ENCODE measurements around the gene UBL4B. TPM values are rescaled to one million over a fixed set of nuclear protein-coding genes. Genes with fewer than 3 reads are reported as not detected.

Gene UBL4B
- total RNA-seq, 1 donor from 2014 or later, result not detected

DNA sequence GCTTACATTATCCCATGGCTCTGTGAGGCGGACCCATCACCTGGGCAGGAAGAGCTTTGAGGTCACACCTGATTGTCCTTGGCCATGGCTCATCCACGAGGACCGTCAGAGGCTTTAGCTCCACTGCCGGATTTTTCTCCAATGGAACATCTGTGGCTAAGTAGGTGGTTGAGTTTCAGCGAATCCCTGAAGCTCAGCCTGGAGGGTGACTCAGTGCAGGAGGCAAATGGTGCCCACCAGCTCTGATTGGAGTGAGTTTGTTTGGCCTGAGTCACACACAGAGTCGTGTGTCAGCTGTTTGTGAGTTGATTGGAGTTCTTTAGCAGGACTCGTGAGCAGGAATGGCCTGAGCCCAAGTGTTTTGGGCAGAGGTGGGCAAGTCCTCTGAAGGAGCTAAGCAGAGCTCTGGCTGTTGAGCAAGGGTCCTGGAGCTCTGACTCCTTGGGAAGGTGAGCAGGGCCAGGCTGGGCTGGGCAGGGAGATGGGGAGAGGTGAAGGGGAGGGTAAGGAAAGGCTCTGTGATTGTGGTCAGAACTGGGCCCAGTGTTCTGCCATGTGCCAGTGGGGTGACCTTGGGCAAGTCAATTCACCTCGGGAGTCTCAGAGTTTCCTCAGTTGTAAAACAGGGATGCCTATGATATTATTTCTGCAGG lies 40.0 kb downstream of the UBL4B start:
- Mint-ChIP-seq H3K27ac (ENCODE audit: unreplicated experiment) (no peak overlapping the region), H3K4me3 (ENCODE audit: unreplicated experiment) (no peak overlapping the region), H3K9me3 (ENCODE audit: low read depth) (no peaks in the 10 kb centered on the region), H3K4me1 (ENCODE audit: low read depth) (no peaks in the 10 kb centered on the region), H3K27me3 (ENCODE audit: low read depth) (peaks cover 40% of the 10 kb centered on the region), H3K36me3 (ENCODE audit: low read depth) (no peaks in the 10 kb centered on the region)
- TF ChIP-seq, protein P1, sequence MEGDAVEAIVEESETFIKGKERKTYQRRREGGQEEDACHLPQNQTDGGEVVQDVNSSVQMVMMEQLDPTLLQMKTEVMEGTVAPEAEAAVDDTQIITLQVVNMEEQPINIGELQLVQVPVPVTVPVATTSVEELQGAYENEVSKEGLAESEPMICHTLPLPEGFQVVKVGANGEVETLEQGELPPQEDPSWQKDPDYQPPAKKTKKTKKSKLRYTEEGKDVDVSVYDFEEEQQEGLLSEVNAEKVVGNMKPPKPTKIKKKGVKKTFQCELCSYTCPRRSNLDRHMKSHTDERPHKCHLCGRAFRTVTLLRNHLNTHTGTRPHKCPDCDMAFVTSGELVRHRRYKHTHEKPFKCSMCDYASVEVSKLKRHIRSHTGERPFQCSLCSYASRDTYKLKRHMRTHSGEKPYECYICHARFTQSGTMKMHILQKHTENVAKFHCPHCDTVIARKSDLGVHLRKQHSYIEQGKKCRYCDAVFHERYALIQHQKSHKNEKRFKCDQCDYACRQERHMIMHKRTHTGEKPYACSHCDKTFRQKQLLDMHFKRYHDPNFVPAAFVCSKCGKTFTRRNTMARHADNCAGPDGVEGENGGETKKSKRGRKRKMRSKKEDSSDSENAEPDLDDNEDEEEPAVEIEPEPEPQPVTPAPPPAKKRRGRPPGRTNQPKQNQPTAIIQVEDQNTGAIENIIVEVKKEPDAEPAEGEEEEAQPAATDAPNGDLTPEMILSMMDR (IDR thresholded peaks at IDR 0.05), result no peak
- DNase-seq (ENCODE audit: low spot score), result no peak

DNA sequence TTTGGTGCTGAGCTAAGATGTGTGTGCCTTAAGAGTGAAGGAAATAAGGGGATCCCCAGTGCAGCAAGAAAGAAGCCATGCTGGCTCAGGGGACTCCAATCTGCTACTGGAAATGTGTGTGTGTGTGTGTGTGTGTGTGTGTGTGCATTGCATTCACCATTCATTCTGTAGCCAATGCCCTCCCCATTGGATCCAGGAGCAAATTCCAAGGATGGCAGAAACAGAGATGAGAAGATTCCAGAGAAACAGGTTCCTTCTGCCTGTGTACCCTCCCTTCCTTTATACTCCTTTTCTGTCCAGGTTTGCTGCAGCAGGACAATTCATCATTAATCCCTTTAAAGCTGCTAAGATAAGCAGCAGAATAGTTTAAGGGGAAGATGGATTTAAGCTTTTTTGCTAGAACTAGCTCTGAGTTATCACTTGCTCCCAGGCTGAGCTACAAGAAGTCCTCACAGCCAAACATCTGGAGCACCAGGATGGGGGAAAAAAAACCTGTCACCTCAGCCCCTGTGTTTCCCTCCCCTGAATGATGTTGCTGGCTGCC lies 41.2 kb downstream of the UBL4B start:
- no peak overlapping the region for H3K4me3 Mint-ChIP-seq (ENCODE audit: unreplicated experiment)
- no peaks in the 10 kb centered on the region for H3K36me3 Mint-ChIP-seq (ENCODE audit: low read depth)
- no peak for DNase-seq (ENCODE audit: low spot score)
- H3K27ac Mint-ChIP-seq (ENCODE audit: unreplicated experiment), result no peak overlapping the region
- TF ChIP-seq, protein P1 (IDR thresholded peaks at IDR 0.05), result no peak
- no peaks in the 10 kb centered on the region for H3K9me3 Mint-ChIP-seq (ENCODE audit: low read depth)
- no peaks in the 10 kb centered on the region for H3K4me1 Mint-ChIP-seq (ENCODE audit: low read depth)
- peaks cover 40% of the 10 kb centered on the region for H3K27me3 Mint-ChIP-seq (ENCODE audit: low read depth)

DNA sequence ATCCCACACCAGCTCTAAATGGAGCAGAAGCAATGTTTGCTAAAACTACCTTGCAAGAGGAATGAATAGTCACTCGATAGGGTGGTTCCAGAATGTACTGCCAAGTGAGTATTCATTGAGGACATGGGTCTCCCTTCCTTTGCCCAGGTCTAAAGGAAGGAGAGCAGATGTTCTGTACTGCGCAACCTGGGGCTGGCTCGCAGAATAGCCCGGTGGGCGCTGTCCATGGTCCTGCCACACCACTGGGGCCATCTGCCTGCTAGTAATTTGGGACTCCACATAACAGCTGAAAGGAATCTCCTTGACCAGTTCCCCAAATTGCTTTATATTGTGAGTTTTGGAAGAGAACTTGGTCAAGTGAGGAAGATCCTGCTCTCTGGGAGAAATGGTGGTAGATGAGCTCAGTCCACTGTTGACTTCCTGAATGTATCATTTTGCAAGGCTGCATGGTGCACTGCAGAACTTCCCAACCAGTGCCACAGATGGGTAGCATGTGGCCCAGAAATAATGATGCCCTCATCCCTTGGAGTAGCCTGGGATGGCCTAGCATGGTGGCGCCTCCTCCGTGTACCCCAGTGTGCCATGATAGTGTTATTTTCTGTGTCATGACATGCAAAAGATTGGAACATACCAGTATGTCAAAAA lies 43.8 kb downstream of the UBL4B start:
- Mint-ChIP-seq H3K36me3 (ENCODE audit: low read depth) (peaks cover 2% of the 10 kb centered on the region), H3K9me3 (ENCODE audit: low read depth) (peaks cover 5% of the 10 kb centered on the region), H3K27me3 (ENCODE audit: low read depth) (peaks cover 32% of the 10 kb centered on the region), H3K4me3 (ENCODE audit: unreplicated experiment) (no peak overlapping the region), H3K27ac (ENCODE audit: unreplicated experiment) (no peak overlapping the region), H3K4me1 (ENCODE audit: low read depth) (no peaks in the 10 kb centered on the region)
- TF ChIP-seq, protein P1 (IDR thresholded peaks at IDR 0.05), result peak; percentile 16
- DNase-seq (ENCODE audit: low spot score), result no peak

DNA sequence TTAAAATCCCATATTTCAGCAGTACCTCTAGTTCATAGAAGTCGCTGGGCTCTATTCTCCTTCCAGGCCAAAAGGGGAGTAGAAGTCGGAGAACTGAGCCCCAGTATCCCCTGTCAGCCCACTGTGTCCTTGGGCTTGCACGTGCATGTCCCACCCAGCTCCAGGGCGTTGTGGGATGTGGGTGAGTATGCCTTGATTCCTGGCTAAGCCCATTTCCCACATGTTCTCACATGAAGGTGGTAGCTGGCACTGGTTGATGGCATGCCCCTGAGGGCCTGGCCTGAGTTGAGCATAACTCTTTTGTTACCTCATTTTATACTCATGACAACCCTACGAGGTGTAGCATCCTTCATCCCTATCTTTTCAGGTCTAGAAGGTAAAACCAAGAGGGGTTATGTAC lies 46.0 kb downstream of the UBL4B start:
- H3K4me1 Mint-ChIP-seq (ENCODE audit: low read depth), result no peaks in the 10 kb centered on the region
- H3K9me3 Mint-ChIP-seq (ENCODE audit: low read depth), result peaks cover 5% of the 10 kb centered on the region
- peaks cover 2% of the 10 kb centered on the region for H3K36me3 Mint-ChIP-seq (ENCODE audit: low read depth)
- no peak for DNase-seq (ENCODE audit: low spot score)
- H3K27me3 Mint-ChIP-seq (ENCODE audit: low read depth), result peaks cover 15% of the 10 kb centered on the region
- TF ChIP-seq, protein P1 (IDR thresholded peaks at IDR 0.05), result no peak
- H3K27ac Mint-ChIP-seq (ENCODE audit: unreplicated experiment), result no peak overlapping the region
- H3K4me3 Mint-ChIP-seq (ENCODE audit: unreplicated experiment), result no peak overlapping the region

DNA sequence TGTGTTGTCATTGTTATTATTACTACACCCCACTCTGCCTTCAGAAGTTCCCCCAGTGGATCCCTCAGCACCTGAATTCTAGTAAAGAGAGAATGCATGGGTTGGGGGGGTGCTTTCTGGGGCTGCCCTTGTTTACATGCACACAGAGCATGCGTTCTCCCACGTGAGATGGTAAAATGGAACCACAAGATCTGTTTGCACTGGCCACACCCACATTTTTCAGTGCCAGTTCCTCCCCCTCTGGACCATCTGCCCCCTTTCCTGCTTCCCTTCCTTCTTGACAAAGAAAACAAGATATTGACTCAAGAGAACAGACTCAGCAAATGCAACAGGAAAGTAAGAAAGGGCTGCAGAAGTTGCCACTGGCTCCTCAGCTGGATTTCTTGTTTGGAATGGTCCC lies 46.9 kb downstream of the UBL4B start:
- TF ChIP-seq, protein P1 (IDR thresholded peaks at IDR 0.05), result no peak
- H3K4me1 Mint-ChIP-seq (ENCODE audit: low read depth), result no peaks in the 10 kb centered on the region
- no peak overlapping the region for H3K27ac Mint-ChIP-seq (ENCODE audit: unreplicated experiment)
- H3K4me3 Mint-ChIP-seq (ENCODE audit: unreplicated experiment), result no peak overlapping the region
- peaks cover 5% of the 10 kb centered on the region for H3K9me3 Mint-ChIP-seq (ENCODE audit: low read depth)
- DNase-seq (ENCODE audit: low spot score), result no peak
- peaks cover 2% of the 10 kb centered on the region for H3K36me3 Mint-ChIP-seq (ENCODE audit: low read depth)
- H3K27me3 Mint-ChIP-seq (ENCODE audit: low read depth), result peaks cover 11% of the 10 kb centered on the region
